ENCODE measurements around the gene GRHL3.

The GRHL3 gene

GRCh38 chr1:24293392-24294227 lies 25.5 kb upstream of the GRHL3 start:
- no peak for DNase-seq (ENCODE audit: low read depth, low spot score)

- no peak for DNase-seq (ENCODE audit: low read depth, low spot score)
Measured at GRCh38 chr1:24294228-24294672, 24.9 kb upstream of the GRHL3 start.

- DNase-seq (ENCODE audit: low read depth, low spot score) = no peak
Measured at GRCh38 chr1:24294716-24295371, 24.3 kb upstream of the GRHL3 start.

- no peak for DNase-seq (ENCODE audit: low read depth, low spot score)
Measured at GRCh38 chr1:24295535-24295934, 23.6 kb upstream of the GRHL3 start.

- DNase-seq (ENCODE audit: low read depth, low spot score) = no peak
Measured at GRCh38 chr1:24297187-24297851, 21.8 kb upstream of the GRHL3 start.

- no peak for DNase-seq (ENCODE audit: low read depth, low spot score)
Measured at GRCh38 chr1:24297852-24298232, 21.3 kb upstream of the GRHL3 start.

GRCh38 chr1:24298606-24299005 lies 20.6 kb upstream of the GRHL3 start:
- no peak for DNase-seq (ENCODE audit: low read depth, low spot score)

GRCh38 chr1:24299901-24300300 lies 19.3 kb upstream of the GRHL3 start:
- no peak for DNase-seq (ENCODE audit: low read depth, low spot score)

GRCh38 chr1:24300971-24301784 lies 18.0 kb upstream of the GRHL3 start:
- no peak for DNase-seq (ENCODE audit: low read depth, low spot score)

- no peak for DNase-seq (ENCODE audit: low read depth, low spot score)
Measured at GRCh38 chr1:24301785-24302175, 17.4 kb upstream of the GRHL3 start.

- no peak for DNase-seq (ENCODE audit: low read depth, low spot score)
Measured at GRCh38 chr1:24302209-24302611, 16.9 kb upstream of the GRHL3 start.

- DNase-seq (ENCODE audit: low read depth, low spot score) = no peak
Measured at GRCh38 chr1:24303600-24303999, 15.6 kb upstream of the GRHL3 start.

GRCh38 chr1:24304763-24305162 lies 14.4 kb upstream of the GRHL3 start:
- no peak for DNase-seq (ENCODE audit: low read depth, low spot score)

GRCh38 chr1:24308365-24309015 lies 10.7 kb upstream of the GRHL3 start:
- no peak for DNase-seq (ENCODE audit: low read depth, low spot score)

GRCh38 chr1:24309762-24310485 lies 9.2 kb upstream of the GRHL3 start:
- no peak for DNase-seq (ENCODE audit: low read depth, low spot score)

GRCh38 chr1:24311234-24311633 lies 7.9 kb upstream of the GRHL3 start:
- DNase-seq (ENCODE audit: low read depth, low spot score) = no peak

- DNase-seq (ENCODE audit: low read depth, low spot score) = no peak
Measured at GRCh38 chr1:24311741-24312140, 7.4 kb upstream of the GRHL3 start.

GRCh38 chr1:24315391-24315790 lies 3.8 kb upstream of the GRHL3 start:
- no peak for DNase-seq (ENCODE audit: low read depth, low spot score)

GRCh38 chr1:24316645-24317044 lies 2.5 kb upstream of the GRHL3 start:
- DNase-seq (ENCODE audit: low read depth, low spot score) = no peak

GRCh38 chr1:24317081-24317480 lies 2.1 kb upstream of the GRHL3 start:
- no peak for DNase-seq (ENCODE audit: low read depth, low spot score)
